DLD1 (cell line): ENCODE measurements around the gene DNAH11.
"Not testable (repeated sequence)": the region's sequence is repeated elsewhere in the genome, so short reads cannot be mapped to it uniquely, and the experiment has no call there.

Experiments used
- in situ Hi-C: cut with HindIII; loops from 2 replicates; pipeline ENCODE4 v1.10.0; 2017; ENCODE audit warnings: low sequenced_read_pairs

Gene DNAH11

GRCh38 chr7:21611129-21611528 lies 68.3 kb downstream of the DNAH11 start:
- in situ Hi-C loops = no loop called here

GRCh38 chr7:21616091-21616490 lies 73.3 kb downstream of the DNAH11 start:
- in situ Hi-C loops = no loop called here

GRCh38 chr7:21616796-21617436 lies 74.1 kb downstream of the DNAH11 start:
- in situ Hi-C loops = no loop called here

- in situ Hi-C loops = no loop called here
These were observed 74.7 kb downstream of the DNAH11 start for GRCh38 chr7:21617513-21617912.

- in situ Hi-C loops = no loop called here
These were observed 75.1 kb downstream of the DNAH11 start for GRCh38 chr7:21617916-21618390.

GRCh38 chr7:21618706-21619105 lies 75.9 kb downstream of the DNAH11 start:
- in situ Hi-C loops = no loop called here

GRCh38 chr7:21620054-21620453 lies 77.2 kb downstream of the DNAH11 start:
- in situ Hi-C loops = no loop called here

- in situ Hi-C loops = no loop called here
These were observed 81.5 kb downstream of the DNAH11 start for GRCh38 chr7:21624320-21624719.

- in situ Hi-C loops = no loop called here
These were observed 93.9 kb downstream of the DNAH11 start for GRCh38 chr7:21636694-21637093.

- in situ Hi-C loops = no loop called here
These were observed 96.5 kb downstream of the DNAH11 start for GRCh38 chr7:21639206-21639868.

GRCh38 chr7:21640105-21640504 lies 97.3 kb downstream of the DNAH11 start:
- in situ Hi-C loops = no loop called here

GRCh38 chr7:21641546-21641945 lies 98.7 kb downstream of the DNAH11 start:
- in situ Hi-C loops = no loop called here

GRCh38 chr7:21642422-21642821 lies 99.6 kb downstream of the DNAH11 start:
- in situ Hi-C loops = no loop called here

- in situ Hi-C loops = loop anchor here (10.0 kb wide), 1 partner anchor 397 kb away; no protein-coding TSS in a partner anchor
These were observed 108.9 kb downstream of the DNAH11 start for GRCh38 chr7:21651697-21652096.

GRCh38 chr7:21653623-21654022 lies 110.8 kb downstream of the DNAH11 start:
- in situ Hi-C loops = loop anchor here (10.0 kb wide), 1 partner anchor 399 kb away; no protein-coding TSS in a partner anchor

- in situ Hi-C loops = loop anchor here (10.0 kb wide), 1 partner anchor 401 kb away; no protein-coding TSS in a partner anchor
These were observed 113.2 kb downstream of the DNAH11 start for GRCh38 chr7:21656081-21656480.

GRCh38 chr7:21656796-21657195 lies 114.0 kb downstream of the DNAH11 start:
- in situ Hi-C loops = loop anchor here (10.0 kb wide), 1 partner anchor 402 kb away; no protein-coding TSS in a partner anchor

GRCh38 chr7:21670496-21670895 lies 127.7 kb downstream of the DNAH11 start:
- in situ Hi-C loops = no loop called here

GRCh38 chr7:21671859-21672258 lies 129.0 kb downstream of the DNAH11 start:
- in situ Hi-C loops = no loop called here

- in situ Hi-C loops = no loop called here
These were observed 132.4 kb downstream of the DNAH11 start for GRCh38 chr7:21675255-21675654.

GRCh38 chr7:21690705-21691104 lies 147.9 kb downstream of the DNAH11 start:
- in situ Hi-C loops = no loop called here

GRCh38 chr7:21691146-21691545 lies 148.3 kb downstream of the DNAH11 start:
- in situ Hi-C loops = not testable (repeated sequence)
